Esophagus muscularis mucosa (tissue), 4 donors: ENCODE results near the gene DIP2C. TPM values are rescaled to one million over a fixed set of nuclear protein-coding genes. Genes with fewer than 3 reads are reported as not detected.

ENCODE experiments used
- DNase-seq: peaks from one replicate; pipeline ENCODE4 v3.0.0-alpha.2; 2017; ENCODE audit errors: extremely low spot score
- H3K27ac ChIP-seq, 4 donors: fragments of 200-600 bp; sonication (generic); replicated peaks in 1 of 4; 1 replicate in 3 of 4; 2 replicates in 1 of 4; pipeline ENCODE4 v1.5.1; 2016 to 2019; ENCODE audit warnings: mild to moderate bottlenecking in 1 of 4
- H3K27me3 ChIP-seq, 4 donors: fragments of 200-600 bp; sonication (generic); one replicate each; pipeline versions ENCODE4 v1.5.1 to v1.6.0; 2016 to 2019
- H3K36me3 ChIP-seq, 4 donors: fragments of 200-600 bp; sonication (generic); one replicate each; pipeline ENCODE4 v1.5.1; 2016 to 2019
- H3K4me1 ChIP-seq, 4 donors: fragments of 200-600 bp; sonication (generic); one replicate each; pipeline ENCODE4 v1.5.1; 2016 to 2019
- H3K4me3 ChIP-seq, 4 donors: fragments of 200-600 bp; sonication (generic); 1 replicate in 2 of 4; 2 replicates in 2 of 4; pipeline ENCODE4 v1.5.1; 2016 to 2019; ENCODE audit warnings: mild to moderate bottlenecking in 4 of 4, moderate library complexity in 1 of 4
- H3K9me3 ChIP-seq, 4 donors: fragments of 200-600 bp; sonication (generic); 1 replicate in 3 of 4; 2 replicates in 1 of 4; pipeline ENCODE4 v1.5.1; 2016 to 2019
- CTCF ChIP-seq, 3 experiments: fragments of 200-600 bp in 2 of 3; fragments of 450-650 bp in 1 of 3; sonication (generic) in 2 of 3; IDR thresholded peaks; one replicate each; pipeline ENCODE4 v1.5.1; 2017 to 2019; ENCODE audit warnings: antibody characterized with exemption in 3 of 3, mild to moderate bottlenecking in 2 of 3, moderate library complexity in 1 of 3
- EP300 ChIP-seq: sonication (generic); formaldehyde crosslinking; IDR thresholded peaks from one replicate; pipeline ENCODE4 v1.6.1; 2017; ENCODE audit warnings: antibody characterized with exemption
- POLR2A ChIP-seq: fragments of 450-650 bp; IDR thresholded peaks from one replicate; pipeline ENCODE4 v1.6.1; 2017; ENCODE audit warnings: antibody characterized with exemption, moderate library complexity, mild to moderate bottlenecking, low read depth
- POLR2AphosphoS5 ChIP-seq, 2 donors: sonication (generic); formaldehyde crosslinking; IDR thresholded peaks; one replicate each; pipeline ENCODE4 v1.6.1; 2017; ENCODE audit warnings: antibody characterized with exemption in 2 of 2
- WGBS: methylation state at CpG from one replicate; pipeline ENCODE4 v1.1.5; 2018; 5-methylcytosine and 5-hydroxymethylcytosine counted together
- intact Hi-C: fragments of 100-400 bp; cut with DNase I; formaldehyde crosslinking; loops from one replicate; pipeline ENCODE4 v1.15.1; 2023
- total RNA-seq, 4 donors: library from RNA; depleted of rRNA; stranded (reverse); fragments of >200 nt; gene quantifications; one replicate each; pipeline versions ENCODE4 v1.1.0 to v1.2.1, GENCODE V29; 2016

DIP2C gene
- total RNA-seq, 4 donors from 2014 or later: 38.6 to 66.4 (median 55.7) TPM

- Histone ChIP-seq H3K9me3 (no peaks in the 10 kb centered on the region), H3K27me3 (no peaks in the 10 kb centered on the region), H3K27ac (no peak overlapping the region), H3K4me3 (no peak overlapping the region), H3K4me1 (peaks cover 33 to 60% (median 47%) of the 10 kb centered on the region in 4 donors), H3K36me3 (no peaks in the 10 kb centered on the region)
- no peak for TF ChIP-seq POLR2A
- no peak for TF ChIP-seq CTCF (IDR thresholded peaks at IDR 0.05)
- TF ChIP-seq EP300: no peak
- TF ChIP-seq POLR2AphosphoS5 (IDR thresholded peaks at IDR 0.05): no peak
- intact Hi-C loops: no loop called here
- DNase-seq: no peak
- WGBS: 96% methylated on average over 3 of the region's 3 CpGs
These were observed 13.3 kb downstream of the DIP2C start for GRCh38 chr10:676178-676577.

- DNase-seq: no peak
- H3K4me1 ChIP-seq: peaks cover 26 to 53% (median 40%) of the 10 kb centered on the region in 4 donors
- intact Hi-C loops: no loop called here
- no peaks in the 10 kb centered on the region for H3K27me3 ChIP-seq
- no peak overlapping the region for H3K27ac ChIP-seq
- WGBS: 89% methylated on average over 4 of the region's 4 CpGs
- no peaks in the 10 kb centered on the region for H3K9me3 ChIP-seq
- TF ChIP-seq POLR2AphosphoS5 (IDR thresholded peaks at IDR 0.05) (no peak), EP300 (no peak), CTCF (IDR thresholded peaks at IDR 0.05) (no peak), POLR2A (no peak)
- H3K36me3 ChIP-seq: no peaks in the 10 kb centered on the region
- no peak overlapping the region for H3K4me3 ChIP-seq
These were observed 13.9 kb downstream of the DIP2C start for GRCh38 chr10:675532-675931.

- TF ChIP-seq EP300 (no peak), POLR2AphosphoS5 (IDR thresholded peaks at IDR 0.05) (peak in 1 of 2 donors; percentile 6)
- H3K4me1 ChIP-seq: peaks cover 18 to 59% (median 47%) of the 10 kb centered on the region in 4 donors
- no peak for DNase-seq
- H3K9me3 ChIP-seq: no peaks in the 10 kb centered on the region
- H3K27me3 ChIP-seq: no peaks in the 10 kb centered on the region
- H3K36me3 ChIP-seq: no peaks in the 10 kb centered on the region
- peak overlapping the region in 3 of 4 donors; percentile 34 to 53 (median 43) for H3K27ac ChIP-seq
- intact Hi-C loops: no loop called here
- 65% methylated on average over 9 of the region's 9 CpGs for WGBS
- no peak overlapping the region for H3K4me3 ChIP-seq
These were observed 16.0 kb downstream of the DIP2C start for GRCh38 chr10:673492-673891.

GRCh38 chr10:672992-673391, 16.5 kb downstream of the DIP2C start:
- Histone ChIP-seq H3K27ac (peak overlapping the region in 3 of 4 donors; percentile 34 to 53 (median 43)), H3K4me3 (no peak overlapping the region), H3K9me3 (no peaks in the 10 kb centered on the region), H3K27me3 (no peaks in the 10 kb centered on the region), H3K4me1 (peaks cover 18 to 56% (median 44%) of the 10 kb centered on the region in 4 donors), H3K36me3 (no peaks in the 10 kb centered on the region)
- DNase-seq: no peak
- WGBS: 75% methylated on average over 5 of the region's 5 CpGs
- intact Hi-C loops: no loop called here
- no peak for TF ChIP-seq EP300
- no peak for TF ChIP-seq CTCF (IDR thresholded peaks at IDR 0.05)
- TF ChIP-seq POLR2A: no peak
- no peak for TF ChIP-seq POLR2AphosphoS5 (IDR thresholded peaks at IDR 0.05)

GRCh38 chr10:672203-672602, 17.3 kb downstream of the DIP2C start:
- Histone ChIP-seq H3K4me3 (no peak overlapping the region), H3K4me1 (peaks cover 12 to 56% (median 39%) of the 10 kb centered on the region in 4 donors), H3K27ac (peak overlapping the region in 1 of 4 donors; percentile 53), H3K9me3 (no peaks in the 10 kb centered on the region), H3K36me3 (no peaks in the 10 kb centered on the region), H3K27me3 (no peaks in the 10 kb centered on the region)
- intact Hi-C loops: no loop called here
- DNase-seq: no peak
- TF ChIP-seq POLR2A (no peak), EP300 (no peak), POLR2AphosphoS5 (IDR thresholded peaks at IDR 0.05) (no peak), CTCF (IDR thresholded peaks at IDR 0.05) (no peak)
- 93% methylated on average over 18 of the region's 24 CpGs for whole genome bisulfite sequencing
